Astrocyte of the spinal cord (primary cell): Measurements from ENCODE around the gene CA5B.
"Not testable (repeated sequence)": the region's sequence is repeated elsewhere in the genome, so short reads cannot be mapped to it uniquely, and the experiment has no call there.

Experiments
- DNase-seq: peaks from one replicate; pipeline ENCODE4 v3.0.0; 2011; ENCODE audit warnings: low read depth, low spot score
- H3K4me3 ChIP-seq: 2 replicates; pipeline ENCODE4 v1.5.1; 2011; ENCODE audit warnings: low read depth, mild to moderate bottlenecking, low read length, moderate library complexity
- in situ Hi-C: cut with HindIII; loops from 2 replicates; pipeline ENCODE4 v1.10.0; 2017; ENCODE audit warnings: low sequenced_read_pairs
- TF ChIP-seq, protein P1 (sequence below): IDR thresholded peaks from 2 replicates; pipeline ENCODE4 v1.5.1; 2012; ENCODE audit warnings: low read depth, mild to moderate bottlenecking, low read length, inconsistent platforms

The CA5B gene

GRCh38 chrX:15718283-15718970 lies 19.6 kb upstream of the CA5B start:
- DNase-seq = no peak
- TF ChIP-seq, protein P1, sequence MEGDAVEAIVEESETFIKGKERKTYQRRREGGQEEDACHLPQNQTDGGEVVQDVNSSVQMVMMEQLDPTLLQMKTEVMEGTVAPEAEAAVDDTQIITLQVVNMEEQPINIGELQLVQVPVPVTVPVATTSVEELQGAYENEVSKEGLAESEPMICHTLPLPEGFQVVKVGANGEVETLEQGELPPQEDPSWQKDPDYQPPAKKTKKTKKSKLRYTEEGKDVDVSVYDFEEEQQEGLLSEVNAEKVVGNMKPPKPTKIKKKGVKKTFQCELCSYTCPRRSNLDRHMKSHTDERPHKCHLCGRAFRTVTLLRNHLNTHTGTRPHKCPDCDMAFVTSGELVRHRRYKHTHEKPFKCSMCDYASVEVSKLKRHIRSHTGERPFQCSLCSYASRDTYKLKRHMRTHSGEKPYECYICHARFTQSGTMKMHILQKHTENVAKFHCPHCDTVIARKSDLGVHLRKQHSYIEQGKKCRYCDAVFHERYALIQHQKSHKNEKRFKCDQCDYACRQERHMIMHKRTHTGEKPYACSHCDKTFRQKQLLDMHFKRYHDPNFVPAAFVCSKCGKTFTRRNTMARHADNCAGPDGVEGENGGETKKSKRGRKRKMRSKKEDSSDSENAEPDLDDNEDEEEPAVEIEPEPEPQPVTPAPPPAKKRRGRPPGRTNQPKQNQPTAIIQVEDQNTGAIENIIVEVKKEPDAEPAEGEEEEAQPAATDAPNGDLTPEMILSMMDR = no peak

GRCh38 chrX:15719324-15719968 lies 18.6 kb upstream of the CA5B start:
- no peak overlapping the region for H3K4me3 ChIP-seq
- no peak for DNase-seq
- in situ Hi-C loops = no loop called here
- TF ChIP-seq, protein P1 = no peak

More at GRCh38 chrX:15718283-15718970, 19.6 kb upstream of the CA5B start:
- in situ Hi-C loops = no loop called here
- H3K4me3 ChIP-seq = no peak overlapping the region

GRCh38 chrX:15721911-15722310 lies 16.2 kb upstream of the CA5B start:
- peak; percentile 16 for DNase-seq
- TF ChIP-seq, protein P1 = no peak
- in situ Hi-C loops = no loop called here
- no peak overlapping the region for H3K4me3 ChIP-seq

DNA sequence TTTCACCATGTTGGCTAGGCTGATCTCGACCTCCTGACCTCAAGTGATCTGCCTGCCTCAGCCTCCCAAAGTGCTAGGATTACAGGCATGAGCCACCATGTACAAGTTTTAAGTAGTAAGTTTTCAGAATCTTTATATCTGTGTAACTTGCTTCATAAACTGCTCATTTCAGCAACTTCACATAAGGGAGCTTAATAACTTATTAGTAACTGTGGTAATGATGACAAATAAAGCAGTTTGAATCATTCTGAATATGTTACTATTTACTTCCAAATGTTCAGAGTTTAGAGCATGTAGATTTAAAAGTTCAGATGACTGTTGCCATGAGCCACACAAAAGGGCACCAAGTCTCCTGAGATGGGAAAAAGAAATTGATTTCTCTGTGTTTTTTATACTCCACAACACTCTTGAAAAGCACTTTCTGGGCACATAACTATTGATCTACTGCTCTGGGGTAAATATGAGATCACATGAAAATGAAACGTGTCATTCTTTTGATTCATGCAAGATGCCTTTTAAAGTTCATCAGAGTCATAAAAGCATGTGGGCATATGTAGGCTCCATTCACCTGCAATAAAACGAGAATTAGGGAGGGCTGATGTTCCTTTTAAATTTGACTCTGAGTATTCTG lies 14.1 kb upstream of the CA5B start:
- TF ChIP-seq, protein P1 = no peak
- H3K4me3 ChIP-seq = no peak overlapping the region
- DNase-seq = no peak
- in situ Hi-C loops = no loop called here

- no peak for DNase-seq
- no peak overlapping the region for H3K4me3 ChIP-seq
- in situ Hi-C loops = no loop called here
- TF ChIP-seq, protein P1 = no peak
Observed at GRCh38 chrX:15724911-15725310, 13.2 kb upstream of the CA5B start.

DNA sequence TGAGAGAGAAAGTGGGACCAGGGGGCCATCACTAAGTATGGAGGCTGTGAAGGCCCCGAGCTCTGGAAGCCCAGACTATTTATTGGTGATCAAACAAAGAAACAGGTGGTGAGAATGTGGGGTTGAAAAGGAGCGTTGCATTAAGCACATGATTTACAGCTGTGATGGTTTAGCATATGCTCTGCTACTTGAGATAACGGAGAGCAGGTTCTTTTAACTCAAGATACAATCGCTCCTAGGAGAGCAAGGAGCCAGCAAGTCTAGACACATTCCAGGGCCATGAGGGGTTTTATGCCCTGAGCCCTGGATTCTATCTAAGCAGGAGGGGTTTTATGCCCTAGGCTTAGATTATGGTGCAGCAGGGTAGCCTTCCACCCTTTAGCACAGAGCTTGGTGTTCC lies 6.7 kb upstream of the CA5B start:
- in situ Hi-C loops, H3K4me3 ChIP-seq, DNase-seq: not testable (repeated sequence)
